Neuron (in vitro differentiated cells): ENCODE data around the gene NFX1.
A peak's percentile ranks its signal among the peaks of the same experiment; 100 is the strongest.

Experiments
- H2AFZ ChIP-seq: one replicate; pipeline ENCODE4 v1.6.1; 2013; ENCODE audit warnings: low read depth, mild to moderate bottlenecking, inconsistent platforms, low read length, moderate library complexity
- H3K27me3 ChIP-seq: one replicate; pipeline ENCODE4 v1.6.1; 2013; ENCODE audit warnings: low read length; ENCODE audit not compliant: insufficient read depth
- H3K36me3 ChIP-seq: one replicate; pipeline ENCODE4 v1.6.1; 2013; ENCODE audit warnings: low read length; ENCODE audit not compliant: insufficient read depth
- H3K4me1 ChIP-seq: one replicate; pipeline ENCODE4 v1.6.1; 2013; ENCODE audit warnings: low read length; ENCODE audit not compliant: insufficient read depth
- H3K4me3 ChIP-seq: 2 replicates; pipeline ENCODE4 v1.5.1; 2013; ENCODE audit warnings: mild to moderate bottlenecking, low read length, moderate library complexity
- H3K9me3 ChIP-seq: one replicate; pipeline ENCODE4 v1.6.1; 2013; ENCODE audit warnings: low read length

Gene NFX1

DNA sequence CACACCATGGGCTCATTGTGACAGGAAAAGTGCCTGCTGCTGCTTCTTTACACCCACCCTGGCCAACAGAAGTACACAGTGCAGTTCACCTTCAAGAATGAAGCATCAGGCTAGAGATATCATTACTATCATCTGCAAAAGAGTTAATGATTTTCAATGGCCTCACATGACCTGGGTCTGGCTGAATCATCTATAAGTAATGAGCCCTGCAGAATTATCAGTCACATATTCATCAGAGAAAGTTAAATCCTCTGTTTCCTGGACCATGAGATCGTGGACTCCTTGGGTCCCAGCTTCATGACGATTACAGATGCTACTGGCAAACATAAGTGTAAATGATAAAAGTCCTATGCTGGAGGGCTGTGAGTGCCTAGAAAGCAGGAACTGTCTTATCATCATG lies 34.1 kb upstream of the NFX1 start:
- no peaks in the 10 kb centered on the region for H3K27me3 ChIP-seq
- peaks cover 71% of the 10 kb centered on the region for H3K36me3 ChIP-seq
- H3K4me1 ChIP-seq, result no peaks in the 10 kb centered on the region
- H3K4me3 ChIP-seq, result no peak overlapping the region
- no peak overlapping the region for H2AFZ ChIP-seq
- no peaks in the 10 kb centered on the region for H3K9me3 ChIP-seq

DNA sequence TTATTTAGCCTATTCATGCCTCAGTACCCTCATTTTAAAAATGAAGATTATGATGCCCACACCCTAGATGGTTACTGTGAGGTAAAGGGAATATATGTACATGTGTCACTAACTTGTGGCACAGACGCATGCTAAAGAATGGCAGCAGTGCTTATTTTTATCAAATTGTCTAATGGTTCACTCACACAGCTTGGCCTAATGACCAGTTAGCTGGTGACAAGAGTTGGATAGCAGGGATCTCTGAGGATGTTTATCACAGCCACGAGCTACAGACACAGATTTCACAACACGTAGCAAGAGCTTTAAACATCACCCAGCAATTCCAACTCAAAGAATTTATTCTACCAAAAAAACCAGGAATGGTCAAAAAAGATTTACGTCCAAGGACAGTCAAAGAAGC lies 33.0 kb upstream of the NFX1 start:
- Histone ChIP-seq H3K27me3 (no peaks in the 10 kb centered on the region), H3K4me1 (no peaks in the 10 kb centered on the region), H3K9me3 (no peaks in the 10 kb centered on the region), H3K4me3 (no peak overlapping the region), H3K36me3 (peaks cover 80% of the 10 kb centered on the region), H2AFZ (no peak overlapping the region)

DNA sequence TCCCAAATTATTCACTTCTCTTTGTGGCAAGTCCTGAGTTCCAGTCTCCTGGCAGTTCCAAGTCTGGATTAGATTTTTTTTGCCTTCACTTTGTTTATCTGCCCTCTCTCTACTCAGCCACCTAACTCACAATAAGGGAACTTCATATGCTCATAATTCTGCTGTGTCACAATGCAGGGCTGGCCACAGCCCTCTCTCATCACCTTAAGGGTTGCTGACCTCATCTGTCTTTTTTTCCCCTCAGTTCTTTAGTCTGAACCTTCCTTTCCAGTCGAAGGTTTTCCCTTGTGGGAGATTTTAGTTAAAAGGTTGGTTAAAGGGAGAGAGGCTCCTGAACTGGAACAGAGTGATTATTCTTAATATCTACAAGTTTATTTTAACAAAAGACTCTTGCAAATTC lies 29.9 kb upstream of the NFX1 start:
- Histone ChIP-seq H3K4me3 (no peak overlapping the region), H2AFZ (no peak overlapping the region), H3K36me3 (peaks cover 56% of the 10 kb centered on the region), H3K9me3 (no peaks in the 10 kb centered on the region), H3K27me3 (no peaks in the 10 kb centered on the region), H3K4me1 (peaks cover 2% of the 10 kb centered on the region)

DNA sequence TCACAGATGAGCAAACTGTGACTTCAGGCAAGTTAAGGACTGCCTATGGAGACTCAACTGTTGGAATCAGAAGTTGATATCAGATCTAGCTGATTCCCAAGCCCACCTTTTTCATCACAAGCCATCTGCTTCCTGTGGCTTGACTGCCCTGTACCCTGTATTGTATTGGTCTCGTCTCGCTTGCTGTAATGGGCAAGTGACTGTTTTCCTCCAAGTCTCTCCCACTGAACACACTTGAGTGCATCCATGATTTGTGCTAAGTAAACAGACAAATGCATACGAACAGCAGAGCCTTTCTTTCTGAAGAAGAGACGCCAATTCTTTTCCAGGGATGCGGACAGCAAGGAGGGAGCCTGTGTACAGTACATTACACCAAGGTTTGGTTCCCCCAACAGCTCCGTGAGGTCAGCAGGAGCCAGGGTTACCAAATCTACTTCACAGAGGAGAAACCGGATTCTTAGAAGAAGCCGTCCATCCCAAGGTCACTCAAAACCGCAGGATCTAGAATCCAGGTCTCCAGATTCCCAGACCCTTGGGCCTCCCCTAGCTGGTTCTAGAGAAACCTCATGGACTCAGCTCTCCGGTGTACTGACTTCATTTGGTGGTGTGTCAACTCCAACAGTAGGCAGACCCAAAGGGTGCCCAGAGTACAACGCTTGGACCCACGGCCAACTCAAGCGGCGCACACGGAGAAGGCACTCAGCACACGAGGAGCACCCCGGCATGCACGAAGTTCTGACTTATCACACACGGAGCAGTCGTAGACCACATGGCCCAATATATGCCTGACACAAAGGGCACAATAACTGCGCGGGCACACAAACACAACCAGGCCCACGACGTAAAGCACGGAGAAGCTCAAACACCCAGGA lies 26.9 kb upstream of the NFX1 start:
- H3K27me3 ChIP-seq, result no peaks in the 10 kb centered on the region
- H3K36me3 ChIP-seq, result peaks cover 53% of the 10 kb centered on the region
- H3K4me1 ChIP-seq, result peaks cover 7% of the 10 kb centered on the region
- H3K4me3 ChIP-seq, result peak overlapping the region; percentile 74
- no peaks in the 10 kb centered on the region for H3K9me3 ChIP-seq
- peak overlapping the region; percentile 88 for H2AFZ ChIP-seq

DNA sequence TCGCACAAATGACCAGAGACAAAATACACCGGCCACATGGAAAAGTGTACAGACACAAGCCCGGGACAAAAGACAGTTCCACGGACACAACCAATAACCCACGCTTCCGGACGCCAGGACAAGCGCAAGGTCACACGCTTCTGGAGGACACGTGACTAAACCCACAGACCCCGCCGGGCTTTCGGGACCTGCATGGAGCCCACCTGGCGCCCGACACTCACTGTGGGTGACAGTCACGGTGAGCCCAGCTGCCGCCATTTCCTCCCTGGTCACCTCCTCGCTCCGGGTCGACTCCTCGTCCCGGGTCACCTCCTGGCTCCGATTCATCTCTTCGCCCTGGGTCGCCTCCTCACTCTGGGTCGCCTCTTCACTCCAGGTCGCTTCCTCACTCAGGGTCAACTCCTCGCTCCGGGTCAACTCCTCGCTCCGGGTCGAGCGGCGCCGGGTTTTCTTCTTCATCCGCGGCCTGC lies 26.3 kb upstream of the NFX1 start:
- Histone ChIP-seq H3K4me1 (peaks cover 7% of the 10 kb centered on the region), H3K36me3 (peaks cover 51% of the 10 kb centered on the region), H3K9me3 (no peaks in the 10 kb centered on the region), H3K4me3 (peak overlapping the region; percentile 74), H3K27me3 (no peaks in the 10 kb centered on the region), H2AFZ (peak overlapping the region; percentile 88)

DNA sequence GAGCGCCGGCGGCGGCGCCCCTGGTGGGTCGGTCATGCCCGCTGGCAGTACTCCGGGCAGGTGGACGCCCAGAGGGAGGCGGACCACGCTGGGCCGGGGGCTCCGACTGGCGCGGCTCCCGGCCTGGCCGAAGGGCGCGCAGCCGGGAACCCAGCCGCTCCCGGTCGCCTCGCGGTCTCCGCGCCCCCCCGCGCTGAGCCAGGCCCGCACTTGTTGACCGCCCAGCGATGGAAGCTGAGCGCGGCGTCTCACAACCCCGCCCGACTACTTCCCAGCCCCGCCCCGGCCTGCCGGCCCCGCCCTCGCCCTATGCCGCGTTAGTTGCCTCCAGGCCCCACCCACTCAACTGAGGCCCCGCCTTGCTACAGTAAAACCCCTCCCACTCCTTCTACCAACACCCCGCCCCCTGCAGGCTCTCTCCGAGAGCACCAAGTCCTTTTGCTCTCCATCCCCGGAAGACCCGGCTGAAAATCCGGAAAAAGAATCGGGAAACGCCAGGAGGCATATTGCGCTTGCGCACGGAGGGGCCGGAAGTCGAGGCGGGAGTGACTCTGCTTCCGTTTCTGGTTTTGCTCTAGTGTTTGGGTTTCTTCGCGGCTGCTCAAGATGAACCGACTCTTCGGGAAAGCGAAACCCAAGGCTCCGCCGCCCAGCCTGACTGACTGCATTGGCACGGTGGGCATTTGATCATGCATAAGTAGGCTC lies 25.7 kb upstream of the NFX1 start, which contains the start of the genes BAG1 and CHMP5:
TSS of gene BAG1 (minus strand) at position 236 of the 705 bp plus-strand sequence.
TSS of gene CHMP5 (plus strand) at position 577 of the 705 bp plus-strand sequence. CDS start at position 607, 30 bp downstream.
- peak within 1 kb of the TSS; percentile 74 for H3K4me3 ChIP-seq
- no peaks in the 10 kb centered on the region for H3K9me3 ChIP-seq
- H3K4me1 ChIP-seq, result peaks cover 7% of the 10 kb centered on the region
- no peaks in the 10 kb centered on the region for H3K27me3 ChIP-seq
- peak within 1 kb of the TSS; percentile 88 for H2AFZ ChIP-seq
- peaks cover 50% of the 10 kb centered on the region for H3K36me3 ChIP-seq

DNA sequence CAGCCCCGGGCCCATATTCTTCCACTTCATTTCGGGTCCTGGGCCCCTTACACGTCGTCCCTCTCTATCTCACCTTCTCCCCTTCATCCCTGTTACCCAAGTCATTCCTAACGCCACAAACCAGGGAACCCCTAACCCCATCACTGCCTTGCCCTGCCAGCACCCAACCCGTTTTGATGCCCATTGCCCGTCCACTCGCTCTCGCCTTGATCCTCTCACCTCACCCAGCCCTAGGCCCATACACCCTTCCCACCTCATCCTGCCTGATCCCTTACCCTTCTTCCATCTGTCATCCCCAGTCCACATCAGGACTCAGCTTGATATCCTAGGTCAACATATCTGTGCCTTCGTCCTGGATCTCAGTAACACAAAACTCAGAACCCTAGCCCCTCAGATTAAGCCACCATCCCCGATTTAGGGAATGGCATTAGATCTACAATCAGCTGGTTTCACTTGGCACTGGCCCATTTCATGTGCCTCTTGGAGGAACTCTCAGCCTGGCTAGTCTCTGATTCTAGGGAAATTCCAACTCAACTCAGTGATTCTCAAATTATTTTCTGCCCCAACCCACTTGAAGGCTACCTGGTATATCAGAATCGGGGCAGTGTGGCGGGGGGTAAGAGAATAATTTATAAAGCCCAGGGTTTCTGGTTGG lies 25.0 kb upstream of the NFX1 start:
- Histone ChIP-seq H3K27me3 (no peaks in the 10 kb centered on the region), H3K9me3 (no peaks in the 10 kb centered on the region), H3K4me3 (peak overlapping the region; percentile 74), H2AFZ (no peak overlapping the region), H3K4me1 (peaks cover 7% of the 10 kb centered on the region), H3K36me3 (peaks cover 50% of the 10 kb centered on the region)

DNA sequence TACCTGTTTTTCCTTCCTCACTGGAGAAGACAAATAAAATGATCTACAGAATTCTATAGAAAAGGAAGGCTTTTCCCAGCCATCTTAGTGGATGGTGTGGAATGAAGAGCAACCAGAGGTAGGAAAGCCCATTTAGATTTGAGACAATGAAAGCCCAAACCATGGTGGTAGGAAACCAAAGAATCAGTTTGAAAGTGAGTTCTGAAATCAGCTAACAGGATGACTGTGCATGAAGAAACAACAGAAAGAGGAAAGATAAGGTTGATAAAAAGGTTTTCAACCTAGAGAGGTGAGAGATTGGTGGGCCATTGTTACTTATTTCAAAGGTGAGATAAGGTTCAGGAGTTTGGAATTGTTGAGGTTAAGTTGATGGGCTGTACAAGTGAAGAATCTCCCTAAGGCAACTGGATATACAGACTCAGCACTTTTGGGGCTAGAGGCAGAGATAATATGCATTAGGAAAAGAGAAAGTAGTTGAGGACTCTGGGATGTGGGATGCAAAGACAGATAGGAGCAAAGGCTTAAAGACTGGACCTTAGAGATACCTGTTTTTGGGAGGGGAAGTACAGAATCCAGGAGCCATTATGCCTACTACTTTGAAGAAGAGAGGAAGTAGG lies 23.1 kb upstream of the NFX1 start:
- no peaks in the 10 kb centered on the region for H3K27me3 ChIP-seq
- no peak overlapping the region for H3K4me3 ChIP-seq
- H3K36me3 ChIP-seq, result peaks cover 49% of the 10 kb centered on the region
- no peak overlapping the region for H2AFZ ChIP-seq
- H3K4me1 ChIP-seq, result peaks cover 7% of the 10 kb centered on the region
- no peaks in the 10 kb centered on the region for H3K9me3 ChIP-seq

DNA sequence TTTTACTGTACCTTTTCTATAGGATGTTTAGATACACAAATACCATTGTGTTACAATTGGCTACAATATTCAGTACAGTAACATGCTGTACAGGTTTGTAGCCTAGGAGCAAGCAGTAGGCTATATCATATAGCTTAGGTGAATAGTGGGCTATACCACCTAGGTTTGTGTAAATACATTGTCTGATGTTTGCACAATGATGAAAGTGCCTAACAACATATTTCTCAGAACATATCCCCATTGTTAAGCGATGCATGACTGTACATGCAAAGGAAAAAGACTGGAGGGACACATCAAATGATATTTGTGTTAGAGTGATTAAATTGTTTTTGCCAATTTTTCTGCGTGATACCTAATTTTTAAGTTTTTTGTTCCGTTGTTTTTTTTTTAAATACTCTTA lies 20.2 kb upstream of the NFX1 start:
- Histone ChIP-seq H3K27me3 (no peaks in the 10 kb centered on the region), H3K9me3 (no peaks in the 10 kb centered on the region), H3K4me1 (peaks cover 7% of the 10 kb centered on the region), H3K4me3 (no peak overlapping the region), H3K36me3 (peaks cover 67% of the 10 kb centered on the region), H2AFZ (no peak overlapping the region)

DNA sequence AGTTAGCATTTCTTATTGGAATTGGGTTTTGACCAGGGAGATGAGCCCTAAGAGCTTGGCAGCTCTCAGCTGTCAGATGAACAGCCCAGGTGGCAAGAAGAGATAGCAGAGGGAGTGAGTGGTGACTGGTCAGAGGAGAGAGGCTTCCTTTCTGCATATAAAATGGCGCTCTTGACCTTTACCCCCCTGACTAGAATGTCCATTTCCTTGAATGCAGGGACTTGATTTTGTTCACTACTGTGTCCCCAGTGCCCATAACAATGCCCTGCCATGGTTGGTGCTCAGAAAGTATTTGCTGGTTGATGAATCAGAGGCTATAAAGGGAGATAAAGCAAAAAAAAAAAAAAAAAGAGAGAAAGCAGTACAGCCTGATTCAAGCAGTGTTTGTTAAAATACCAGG lies 18.3 kb upstream of the NFX1 start:
- Histone ChIP-seq H3K9me3 (no peaks in the 10 kb centered on the region), H3K36me3 (peaks cover 72% of the 10 kb centered on the region), H3K4me3 (no peak overlapping the region), H3K4me1 (no peaks in the 10 kb centered on the region), H2AFZ (no peak overlapping the region), H3K27me3 (no peaks in the 10 kb centered on the region)

DNA sequence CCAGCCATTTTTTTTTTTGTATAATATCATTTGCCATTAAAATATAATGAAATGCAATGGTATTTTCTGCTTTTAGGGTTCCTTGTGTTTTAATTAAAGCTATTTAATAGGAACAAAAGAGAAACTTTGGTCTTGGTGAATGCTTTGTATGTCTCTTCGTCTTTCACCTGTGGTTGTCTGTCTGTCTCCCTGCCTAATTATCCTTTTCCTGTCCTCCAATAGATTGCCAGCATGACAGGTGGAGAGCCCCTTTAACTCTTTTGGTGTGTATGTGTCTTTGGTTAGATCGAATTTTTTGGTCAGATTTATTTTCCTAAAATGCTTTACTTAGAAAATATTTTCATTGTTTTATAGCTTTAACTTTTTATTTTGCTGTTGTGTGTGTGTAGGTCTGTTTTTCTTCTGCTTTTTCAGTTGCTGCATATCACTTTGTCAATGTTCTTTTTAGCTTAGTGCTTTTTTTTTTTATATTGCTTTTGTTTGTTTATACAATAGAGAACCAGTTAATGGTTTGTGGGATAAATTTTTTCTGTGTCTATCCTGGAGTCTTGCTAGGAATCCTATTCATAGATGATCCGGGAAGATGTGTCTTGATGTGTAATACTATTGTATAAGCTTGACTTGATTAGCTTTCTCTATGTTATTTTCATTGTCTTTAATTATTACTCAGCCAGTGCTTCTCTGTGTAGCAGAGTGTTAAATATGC lies 16.9 kb upstream of the NFX1 start:
- Histone ChIP-seq H3K36me3 (peaks cover 74% of the 10 kb centered on the region), H2AFZ (no peak overlapping the region)

DNA sequence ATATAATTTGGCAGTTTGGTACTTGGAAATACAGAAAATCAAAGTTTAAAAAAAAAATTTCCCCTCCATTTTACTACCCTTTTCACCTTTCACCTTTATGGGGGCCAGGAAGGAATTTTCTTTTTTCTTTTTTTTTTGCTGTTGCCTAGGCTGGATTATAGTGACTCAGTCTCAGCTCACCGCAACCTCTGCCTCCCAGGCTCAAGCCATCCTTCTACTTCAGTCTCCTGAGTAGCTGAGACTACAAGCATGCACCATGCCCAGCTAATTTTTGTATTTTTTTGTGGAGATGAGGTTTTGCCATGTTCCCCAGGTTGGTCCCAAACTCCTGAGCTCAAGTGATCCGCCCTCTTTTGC lies 16.4 kb upstream of the NFX1 start:
- Histone ChIP-seq H3K27me3 (no peaks in the 10 kb centered on the region), H3K36me3 (peaks cover 77% of the 10 kb centered on the region), H3K9me3 (no peaks in the 10 kb centered on the region), H3K4me1 (no peaks in the 10 kb centered on the region), H3K4me3 (no peak overlapping the region), H2AFZ (no peak overlapping the region)

More for the DNA sequence above, 16.9 kb upstream of the NFX1 start:
- no peak overlapping the region for H3K4me3 ChIP-seq
- H3K4me1 ChIP-seq, result no peaks in the 10 kb centered on the region
- no peaks in the 10 kb centered on the region for H3K9me3 ChIP-seq
- H3K27me3 ChIP-seq, result no peaks in the 10 kb centered on the region
